Naive B cell (primary cell): ENCODE data around the gene MXD1. TPM values are rescaled to one million over a fixed set of nuclear protein-coding genes. Genes with fewer than 3 reads are reported as not detected.

Experiments used
- polyA plus RNA-seq, 6 donors: library from polyadenylated mRNA; unstranded; fragments of 300-500 nt; fragmentation: Illumina TruSeq; gene quantifications; one replicate each; pipeline ENCODE4 v1.2.3, GENCODE V29; 2021; ENCODE audit warnings: low read depth in 6 of 6

The MXD1 gene
- polyA plus RNA-seq, 6 donors from 2014 or later, result 9.7 to 21.5 (median 13.2) TPM

Other genes with a start within 250 kb of the MXD1 start
- gene ANXA4, start 173.0 kb upstream of the MXD1 start, polyA plus RNA-seq, result 100 to 1,000 TPM in 1 of 6 donors, 10 to 100 TPM in 5; 43.4 to 113 (median 82.0) TPM
- gene GMCL1, start 85.4 kb upstream of the MXD1 start, polyA plus RNA-seq, result 10 to 100 TPM; 21.9 to 28.2 (median 25.0) TPM
- gene SNRNP27, start 21.2 kb upstream of the MXD1 start, polyA plus RNA-seq, result 100 to 1,000 TPM in 1 of 6 donors, 10 to 100 TPM in 5; 75.4 to 103 (median 90.1) TPM
- gene ASPRV1, start 46.5 kb downstream of the MXD1 start, polyA plus RNA-seq, result under 1 TPM in 5 of 6 donors, not detected in 1; 0.12 to 0.44 (median 0.32) TPM
- 100 to 1,000 TPM; 108 to 148 (median 126) TPM for gene PCBP1, start 172.4 kb downstream of the MXD1 start, polyA plus RNA-seq